HCT116 (cell line): ENCODE measurements around the gene ADCK1. TPM values are rescaled to one million over a fixed set of nuclear protein-coding genes. Genes with fewer than 3 reads are reported as not detected.

Experiments used
- ATAC-seq: fragments of 200-7000 bp; cut with Tn5 transposase; 2 replicates; pipeline ENCODE4 v1.9.1; 2020; ENCODE audit warnings: mild to moderate bottlenecking, moderate library complexity
- BruUV-seq: library from RNA; stranded (reverse); fragments of 400-500 nt; replicated peaks from 2 replicates; lab custom pipeline; 2021; lab: Mats Ljungman, UMichigan
- CTCF ChIA-PET: fragments of 300-600 bp; sonication (Branson Sonifier 250); formaldehyde crosslinking; loops from one replicate; lab custom pipeline; 2021; ENCODE audit warnings: antibody characterized with exemption; lab: Charles Lee
- POLR2A ChIA-PET: fragments of 300-600, 350-600 bp; sonication (Branson Sonifier 250); formaldehyde crosslinking; loops from one replicate; lab custom pipeline; 2021; ENCODE audit warnings: antibody characterized with exemption; lab: Charles Lee
- RAD21 ChIA-PET, 2 experiments: fragments of 300-600 bp; sonication (Branson Sonifier 250); formaldehyde crosslinking; loops; one replicate each; lab custom pipeline; 2023; ENCODE audit warnings: low total read pairs in 2 of 2; ENCODE audit not compliant: uncharacterized antibody in 2 of 2, unreplicated experiment in 2 of 2, low non-redundant PET in 1 of 2; lab: Charles Lee
- DNase-seq: peaks from one replicate; pipeline ENCODE4 v3.0.0-alpha.2; 2010; ENCODE audit warnings: low read depth, low spot score
- H2AFZ ChIP-seq: fragments of 200-600 bp; shearing (Covaris generic), sonication (generic); 2 replicates; pipeline ENCODE4 v1.6.1; 2017; ENCODE audit warnings: low read depth, mixed run types, mixed read lengths, antibody characterized with exemption, low read length; ENCODE audit not compliant: poor library complexity, severe bottlenecking
- H3K27ac ChIP-seq: 2 replicates; pipeline ENCODE4 v1.5.1; 2012; ENCODE audit warnings: low read depth, low read length
- H3K27me3 ChIP-seq: fragments of 200-600 bp; sonication (generic); 2 replicates; pipeline ENCODE4 v1.6.1; 2016; ENCODE audit warnings: mixed run types, low read length, mixed read lengths; ENCODE audit not compliant: insufficient read depth
- H3K36me3 ChIP-seq, 2 experiments: fragments of 200-500 bp in 1 of 2; fragments of 200-600 bp in 1 of 2; sonication (Bioruptor generic) in 1 of 2; sonication (generic) in 1 of 2; 2 replicates each; pipeline versions ENCODE4 v1.5.1 to v1.6.1; 2014 to 2016; ENCODE audit warnings: low read length in 2 of 2, inconsistent platforms in 1 of 2, mixed read lengths in 1 of 2, mixed run types in 1 of 2; ENCODE audit not compliant: insufficient read depth in 2 of 2, control insufficient read depth in 1 of 2
- H3K4me1 ChIP-seq, 2 experiments: fragments of 200-600 bp in 1 of 2; sonication (generic) in 1 of 2; 2 replicates each; pipeline versions ENCODE4 v1.5.1 to v1.6.1; 2012 to 2017; ENCODE audit warnings: low read length in 2 of 2, inconsistent platforms in 1 of 2, mild to moderate bottlenecking in 1 of 2, mixed read lengths in 1 of 2, mixed run types in 1 of 2, moderate library complexity in 1 of 2; ENCODE audit not compliant: insufficient read depth in 2 of 2, control insufficient read depth in 1 of 2
- H3K4me2 ChIP-seq: fragments of 200-600 bp; sonication (generic); 2 replicates; pipeline ENCODE4 v1.6.1; 2017; ENCODE audit warnings: mixed run types, low read length, mixed read lengths
- H3K4me3 ChIP-seq, 2 experiments: fragments of 200-600 bp in 1 of 2; sonication (generic) in 1 of 2; replicated peaks in 1 of 2; 2 replicates each; pipeline ENCODE4 v1.5.1; 2011 to 2016; ENCODE audit warnings: low read length in 2 of 2, control low read depth in 1 of 2, low read depth in 1 of 2, mild to moderate bottlenecking in 1 of 2, mixed read lengths in 1 of 2, mixed run types in 1 of 2
- H3K79me2 ChIP-seq: fragments of 200-600 bp; sonication (generic); 2 replicates; pipeline ENCODE4 v1.6.1; 2017; ENCODE audit warnings: mild to moderate bottlenecking, mixed run types, low read length, moderate library complexity, mixed read lengths; ENCODE audit not compliant: insufficient read depth
- H3K9ac ChIP-seq: fragments of 200-600 bp; sonication (generic); 2 replicates; pipeline ENCODE4 v1.6.1; 2016; ENCODE audit warnings: low read length, mixed read lengths
- H3K9me2 ChIP-seq: fragments of 200-600 bp; sonication (generic), shearing (Covaris generic); 2 replicates; pipeline ENCODE4 v1.6.1; 2017; ENCODE audit warnings: mixed run types, mild to moderate bottlenecking, moderate library complexity; ENCODE audit not compliant: insufficient read depth
- H3K9me3 ChIP-seq, 2 experiments: fragments of 200-500 bp in 1 of 2; fragments of 200-600 bp in 1 of 2; sonication (Bioruptor generic) in 1 of 2; sonication (generic) in 1 of 2; 2 replicates each; pipeline ENCODE4 v1.6.1; 2014 to 2017; ENCODE audit warnings: low read length in 2 of 2, mixed read lengths in 2 of 2, inconsistent platforms in 1 of 2, low read depth in 1 of 2, mild to moderate bottlenecking in 1 of 2, mixed run types in 1 of 2, moderate library complexity in 1 of 2; ENCODE audit not compliant: control insufficient read depth in 1 of 2, insufficient read depth in 1 of 2
- H4K20me1 ChIP-seq: fragments of 200-600 bp; sonication (generic), shearing (Covaris generic); 2 replicates; pipeline ENCODE4 v1.6.1; 2017; ENCODE audit warnings: mixed run types, mild to moderate bottlenecking, moderate library complexity; ENCODE audit not compliant: insufficient read depth
- CEBPB ChIP-seq: IDR thresholded peaks from 2 replicates; pipeline ENCODE4 v1.6.1; 2012; ENCODE audit warnings: low read depth
- CTCF ChIP-seq, 3 experiments: fragments of 200-600 bp in 1 of 3; sonication (generic) in 1 of 3; IDR thresholded peaks in 2 of 3; conservative IDR thresholded peaks in 1 of 3; 2 replicates each; pipeline ENCODE4 v1.5.1; 2012 to 2017; ENCODE audit warnings: low read depth in 2 of 3, low read length in 2 of 3, antibody characterized with exemption in 1 of 3, borderline replicate concordance in 1 of 3, control low read depth in 1 of 3, mild to moderate bottlenecking in 1 of 3, mixed read lengths in 1 of 3, mixed run types in 1 of 3, moderate library complexity in 1 of 3; ENCODE audit not compliant: insufficient read depth in 1 of 3
- FOSL1 ChIP-seq: IDR thresholded peaks from 2 replicates; pipeline ENCODE4 v1.6.1; 2012; ENCODE audit warnings: low read depth
- POLR2AphosphoS5 ChIP-seq: IDR thresholded peaks from 2 replicates; pipeline ENCODE4 v1.6.1; 2011; ENCODE audit warnings: mild to moderate bottlenecking, low read depth, low read length, moderate library complexity
- RAD21 ChIP-seq: IDR thresholded peaks from 2 replicates; pipeline ENCODE4 v1.6.1; 2012; ENCODE audit warnings: low read depth, mild to moderate bottlenecking
- SIN3A ChIP-seq: IDR thresholded peaks from 2 replicates; pipeline ENCODE4 v1.6.1; 2012; ENCODE audit warnings: low read depth
- ZFX ChIP-seq: fragments of 450-650 bp; IDR thresholded peaks from 2 replicates; pipeline ENCODE4 v1.6.1; 2017
- intact Hi-C: fragments of 100-400 bp; cut with micrococcal nuclease; formaldehyde crosslinking; loops from 2 replicates; pipeline ENCODE4 v1.10.0; 2022
- total RNA-seq: library from RNA; stranded (reverse); gene quantifications from one replicate; pipeline ENCODE4 v1.2.1, GENCODE V29; 2021; ENCODE audit not compliant: unreplicated experiment

Gene ADCK1
- total RNA-seq, 1 experiment from 2014 or later = 6.0 TPM

DNA sequence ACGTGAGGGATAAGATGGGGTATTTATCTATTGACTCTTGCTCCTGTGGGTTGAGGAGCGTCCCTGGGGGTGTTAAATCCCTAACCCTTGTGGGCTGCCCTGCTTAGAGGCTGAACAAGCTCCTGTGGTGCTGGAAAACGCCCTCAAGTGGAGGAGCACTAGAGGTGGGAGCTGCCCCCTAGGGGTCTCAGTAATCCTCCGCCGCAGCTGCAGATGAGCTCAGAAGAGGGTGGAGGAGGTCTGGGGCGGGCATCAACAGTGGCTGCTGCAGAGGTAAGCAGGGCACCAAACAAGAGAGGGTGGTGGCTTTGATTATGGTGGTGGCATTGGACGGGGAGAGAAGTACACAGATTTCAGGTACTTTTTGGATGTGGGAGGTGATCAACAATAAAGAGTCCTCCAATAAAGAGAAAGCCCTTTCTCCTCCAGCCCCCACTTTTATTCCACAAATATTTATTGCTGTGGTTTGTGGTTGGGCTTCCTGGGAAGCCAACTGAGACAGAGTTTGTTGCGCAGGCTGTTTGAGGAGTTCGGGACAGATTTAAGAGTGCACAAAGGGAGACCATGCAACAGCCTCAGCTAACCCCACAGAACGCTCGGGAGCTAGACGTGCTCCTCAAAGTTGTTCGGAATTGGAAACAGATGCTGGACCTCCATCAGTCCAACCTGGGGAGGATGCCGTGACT, 179.9 kb downstream of the ADCK1 start:
- Histone ChIP-seq H3K9me3 (no peaks in the 10 kb centered on the region), H3K9ac (no peak overlapping the region), H3K79me2 (no peaks in the 10 kb centered on the region), H3K4me3 (no peak overlapping the region), H3K9me2 (no peaks in the 10 kb centered on the region), H3K27ac (no peak overlapping the region), H3K4me2 (no peak overlapping the region), H4K20me1 (no peaks in the 10 kb centered on the region), H2AFZ (no peak overlapping the region), H3K36me3 (no peaks in the 10 kb centered on the region), H3K4me1 (no peaks in the 10 kb centered on the region), H3K27me3 (no peaks in the 10 kb centered on the region; the same call in 1 of the 2 replicates)
- ChIA-PET RAD21 (no interaction called here), POLR2A (no interaction called here), CTCF (no interaction called here)
- DNase-seq = no peak
- BruUV-seq = no TSS peak
- ATAC-seq = peak; percentile 73
- intact Hi-C loops = no loop called here
- TF ChIP-seq RAD21 = peak; percentile 9; the same call in 1 of the 2 replicates
- no peak for TF ChIP-seq POLR2AphosphoS5
- no peak for TF ChIP-seq ZFX
- no peak for TF ChIP-seq SIN3A
- no peak for TF ChIP-seq FOSL1
- peak; percentile 22 to 28 (median 26); a peak in 3 of 6 replicates for TF ChIP-seq CTCF (IDR thresholded peaks at IDR 0.05 in 2 of 3, conservative IDR thresholded peaks at IDR 0.05 in 1 of 3; ENCODE audit: borderline replicate concordance in 1 of 3, insufficient read depth in 1 of 3, low read depth in 2 of 3, low read length in 2 of 3)
- TF ChIP-seq CEBPB = no peak
